AG04450 (cell line): Measurements from ENCODE around the gene CCM2L. TPM values are rescaled to one million over a fixed set of nuclear protein-coding genes. Genes with fewer than 3 reads are reported as not detected.

Source experiments
- CTCF ChIA-PET: fragments of 300-600, 350-600 bp; formaldehyde crosslinking; extraction: SDS; loops from one replicate; lab custom pipeline; 2022; ENCODE audit warnings: antibody characterized with exemption, inconsistent platforms; lab: Charles Lee
- POLR2A ChIA-PET: fragments of 350-600 bp; formaldehyde crosslinking; extraction: SDS; loops from one replicate; lab custom pipeline; 2021; ENCODE audit warnings: antibody characterized with exemption, inconsistent platforms; lab: Yijun Ruan, JAX
- DNase-seq: peaks from one replicate; pipeline ENCODE4 v3.0.0-alpha.2; 2011; ENCODE audit warnings: low read depth, low spot score
- H3K27ac ChIP-seq: one replicate; pipeline ENCODE4 v1.5.1; 2012; ENCODE audit warnings: low read depth, low read length, control low read depth
- H3K27me3 ChIP-seq: one replicate; pipeline ENCODE4 v1.6.0; 2012; ENCODE audit warnings: low read length; ENCODE audit not compliant: control insufficient read depth, insufficient read depth
- H3K4me3 ChIP-seq: 2 replicates; pipeline ENCODE4 v1.5.1; 2011; ENCODE audit warnings: mild to moderate bottlenecking, low read depth, low read length, control low read depth
- H3K9me3 ChIP-seq: 2 replicates; pipeline ENCODE4 v1.5.1; 2012; ENCODE audit warnings: low read length; ENCODE audit not compliant: control insufficient read depth, insufficient read depth
- polyA plus RNA-seq: library from polyadenylated mRNA; depleted of rRNA; stranded (reverse); fragments of >200 nt; gene quantifications from 2 replicates; pipeline ENCODE4 v1.2.3, GENCODE V29; 2011
- TF ChIP-seq, protein P1 (sequence below): IDR thresholded peaks from 2 replicates; pipeline ENCODE4 v1.5.1; 2011; ENCODE audit warnings: low read depth, low read length, control low read depth, inconsistent platforms

Gene CCM2L
- polyA plus RNA-seq, 1 experiment: not detected

DNA sequence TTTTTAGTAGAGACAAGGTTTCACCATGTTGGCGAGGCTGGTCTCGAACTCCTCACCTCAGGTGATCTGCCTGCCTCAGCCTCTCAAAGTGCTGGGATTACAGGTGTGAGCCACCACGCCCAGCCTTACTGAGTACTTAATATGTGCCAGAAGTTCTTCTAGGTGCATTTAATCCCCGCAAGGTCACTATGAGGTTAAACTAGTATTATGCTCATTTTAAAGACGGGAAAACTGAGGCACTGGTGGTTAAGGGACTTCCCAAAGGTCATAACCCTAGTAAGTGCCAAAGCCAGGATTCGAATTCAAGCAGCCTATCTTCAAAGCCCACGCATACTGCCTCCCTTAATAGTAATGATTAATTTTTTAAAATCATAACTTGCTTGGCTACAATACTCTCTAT, 674 bp upstream of the CCM2L start:
- Histone ChIP-seq H3K9me3 (no peaks in the 10 kb centered on the region), H3K27ac (no peak overlapping the region), H3K27me3 (peaks cover 20% of the 10 kb centered on the region), H3K4me3 (no peak overlapping the region)
- TF ChIP-seq, protein P1, sequence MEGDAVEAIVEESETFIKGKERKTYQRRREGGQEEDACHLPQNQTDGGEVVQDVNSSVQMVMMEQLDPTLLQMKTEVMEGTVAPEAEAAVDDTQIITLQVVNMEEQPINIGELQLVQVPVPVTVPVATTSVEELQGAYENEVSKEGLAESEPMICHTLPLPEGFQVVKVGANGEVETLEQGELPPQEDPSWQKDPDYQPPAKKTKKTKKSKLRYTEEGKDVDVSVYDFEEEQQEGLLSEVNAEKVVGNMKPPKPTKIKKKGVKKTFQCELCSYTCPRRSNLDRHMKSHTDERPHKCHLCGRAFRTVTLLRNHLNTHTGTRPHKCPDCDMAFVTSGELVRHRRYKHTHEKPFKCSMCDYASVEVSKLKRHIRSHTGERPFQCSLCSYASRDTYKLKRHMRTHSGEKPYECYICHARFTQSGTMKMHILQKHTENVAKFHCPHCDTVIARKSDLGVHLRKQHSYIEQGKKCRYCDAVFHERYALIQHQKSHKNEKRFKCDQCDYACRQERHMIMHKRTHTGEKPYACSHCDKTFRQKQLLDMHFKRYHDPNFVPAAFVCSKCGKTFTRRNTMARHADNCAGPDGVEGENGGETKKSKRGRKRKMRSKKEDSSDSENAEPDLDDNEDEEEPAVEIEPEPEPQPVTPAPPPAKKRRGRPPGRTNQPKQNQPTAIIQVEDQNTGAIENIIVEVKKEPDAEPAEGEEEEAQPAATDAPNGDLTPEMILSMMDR: no peak
- CTCF ChIA-PET: no interaction called here
- no peak for DNase-seq
- POLR2A ChIA-PET: interaction anchor here (0.5 kb wide), 1 partner anchor 59 kb away, joined by 6 read pairs; no protein-coding TSS in a partner anchor

DNA sequence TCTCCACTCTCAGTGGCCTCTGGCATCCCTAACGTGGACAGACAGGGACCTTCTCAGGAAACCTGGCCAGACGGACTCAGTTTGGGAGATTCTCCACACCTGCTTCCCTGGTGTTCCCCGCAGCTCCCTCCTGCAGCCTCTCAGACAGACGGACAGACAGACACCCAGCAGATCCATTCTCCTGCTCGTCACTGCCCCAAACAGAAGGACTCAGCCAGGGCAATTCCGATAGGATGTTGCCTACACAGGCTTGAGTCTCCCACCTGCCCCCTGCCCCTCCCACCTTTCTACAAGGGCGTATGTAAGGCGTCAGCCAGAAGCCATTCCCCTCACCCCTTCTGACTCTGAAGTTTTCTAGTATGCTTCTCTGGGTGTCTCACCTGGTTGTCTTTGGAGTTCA, 428 bp downstream of the CCM2L start:
- Histone ChIP-seq H3K27ac (no peak overlapping the region), H3K9me3 (no peaks in the 10 kb centered on the region), H3K4me3 (no peak overlapping the region), H3K27me3 (peaks cover 25% of the 10 kb centered on the region)
- DNase-seq: no peak
- ChIA-PET POLR2A (no interaction called here), CTCF (no interaction called here)
- TF ChIP-seq, protein P1: no peak

DNA sequence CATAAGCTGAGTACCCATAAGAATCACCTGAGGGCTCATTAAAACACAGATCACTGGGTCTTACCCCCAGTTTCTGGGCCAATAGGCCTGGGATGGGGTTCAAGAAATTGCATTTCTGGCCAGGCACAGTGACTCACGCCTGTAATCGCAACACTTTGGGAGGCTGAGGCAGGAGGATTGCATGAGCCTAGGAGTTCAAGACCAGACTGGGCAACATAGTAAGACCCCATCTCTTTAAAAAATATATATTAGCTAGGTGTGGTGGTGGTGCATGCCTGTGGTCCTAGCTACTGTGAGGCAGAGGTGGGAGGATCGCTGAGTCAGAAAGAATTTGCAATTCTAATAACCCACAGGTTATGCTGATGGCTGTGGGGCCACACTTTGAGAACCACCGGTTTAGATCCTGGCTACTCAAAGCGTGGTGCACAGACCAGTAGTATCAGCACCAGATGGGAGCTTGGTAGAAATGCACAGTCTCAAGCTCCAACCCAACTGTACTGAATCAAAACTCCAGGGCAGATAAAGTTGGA, 2.0 kb downstream of the CCM2L start:
- POLR2A ChIA-PET: interaction anchor here (0.6 kb wide), 1 partner anchor 51 kb away, joined by 3 read pairs; no protein-coding TSS in a partner anchor

DNA sequence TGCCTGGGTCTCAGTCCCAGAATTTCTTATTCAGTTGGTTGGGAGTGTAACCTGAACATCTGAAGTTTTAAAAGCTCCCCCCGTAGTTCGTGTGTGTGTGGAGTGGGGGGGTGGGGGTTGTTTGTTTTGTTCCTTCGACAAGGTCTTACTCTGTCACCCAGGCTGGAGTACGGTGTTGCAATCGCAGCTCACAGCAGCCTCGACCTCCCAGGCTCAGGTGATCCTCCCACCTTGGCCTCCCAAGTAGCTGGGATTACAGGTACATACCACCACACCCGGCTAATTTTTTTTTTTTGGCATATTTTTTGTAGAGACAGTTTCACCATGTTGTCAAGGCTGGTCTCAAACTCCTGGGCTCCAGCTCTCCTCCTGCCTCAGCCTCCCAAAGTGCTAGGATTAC, 3.1 kb downstream of the CCM2L start:
- no peak for DNase-seq
- ChIA-PET POLR2A (no interaction called here), CTCF (interaction anchor here (2.5 kb wide), 1 partner anchor 18 kb away, joined by 11 read pairs; no protein-coding TSS in a partner anchor)

More for the DNA sequence above, 2.0 kb downstream of the CCM2L start:
- CTCF ChIA-PET: interaction anchor here (2.5 kb wide), 1 partner anchor 19 kb away, joined by 11 read pairs; no protein-coding TSS in a partner anchor
- TF ChIP-seq, protein P1: no peak
- no peak overlapping the region for H3K4me3 ChIP-seq
- DNase-seq: no peak
- H3K27ac ChIP-seq: no peak overlapping the region
- H3K9me3 ChIP-seq: no peaks in the 10 kb centered on the region
- H3K27me3 ChIP-seq: peaks cover 23% of the 10 kb centered on the region

DNA sequence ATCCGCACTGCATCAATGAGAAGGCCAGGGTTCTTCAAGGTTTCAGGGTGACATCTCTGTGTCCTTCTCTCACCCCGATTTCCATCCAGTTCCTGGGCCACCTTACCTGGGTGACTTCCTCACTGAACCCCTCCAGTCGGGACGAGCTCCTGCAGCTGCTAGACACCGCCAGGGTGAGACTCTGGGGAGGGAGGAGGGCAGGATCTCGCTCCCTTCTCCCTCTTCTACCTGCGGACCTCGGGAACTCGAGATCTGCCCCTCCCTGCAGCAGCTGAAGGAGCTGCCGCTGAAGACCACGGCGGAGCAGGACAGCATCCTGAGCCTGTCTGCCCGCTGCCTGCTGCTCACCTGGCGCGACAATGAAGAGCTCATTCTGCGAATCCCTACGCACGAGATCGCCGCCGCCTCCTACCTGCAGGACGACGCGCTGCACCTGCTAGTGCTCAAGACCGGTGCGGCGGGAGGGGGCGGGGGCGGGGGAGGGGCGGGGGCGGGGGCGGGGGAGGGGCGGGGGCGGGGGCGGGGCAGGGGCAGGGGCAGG, 7.5 kb downstream of the CCM2L start:
- TF ChIP-seq, protein P1: no peak
- no peak for DNase-seq
- no peak overlapping the region for H3K27ac ChIP-seq
- H3K9me3 ChIP-seq: no peaks in the 10 kb centered on the region
- no peak overlapping the region for H3K4me3 ChIP-seq
- CTCF ChIA-PET: interaction anchor here (0.6 to 1.1 kb wide), 3 partner anchors 13 to 27 kb away, joined by 3 to 5 read pairs (median 3); no protein-coding TSS in a partner anchor
- peaks cover 56% of the 10 kb centered on the region for H3K27me3 ChIP-seq
- POLR2A ChIA-PET: no interaction called here

More for the DNA sequence above, 3.1 kb downstream of the CCM2L start:
- Histone ChIP-seq H3K27ac (no peak overlapping the region), H3K9me3 (no peaks in the 10 kb centered on the region), H3K27me3 (peaks cover 28% of the 10 kb centered on the region), H3K4me3 (no peak overlapping the region)
- TF ChIP-seq, protein P1: no peak
